Body of pancreas (tissue), 4 donors: ENCODE data around the gene SMARCA4. TPM values are rescaled to one million over a fixed set of nuclear protein-coding genes. Genes with fewer than 3 reads are reported as not detected.
"Not testable (repeated sequence)": the region's sequence is repeated elsewhere in the genome, so short reads cannot be mapped to it uniquely, and the experiment has no call there.

Experiments
- ATAC-seq: fragments of 150-250 bp; one replicate; pipeline ENCODE4 v1.9.1; 2016
- DNase-seq, 4 donors: peaks; one replicate each; pipeline ENCODE4 v3.0.0-alpha.2; 2019
- H3K27ac ChIP-seq, 4 donors: fragments of 200-600 bp; sonication (generic); 1 replicate in 3 of 4; 2 replicates in 1 of 4; pipeline versions ENCODE4 v1.5.1 to v1.6.1; 2016 to 2019; ENCODE audit warnings: mild to moderate bottlenecking in 1 of 4, mixed read lengths in 1 of 4, moderate library complexity in 1 of 4
- H3K27me3 ChIP-seq, 2 donors: fragments of 200-600 bp; sonication (generic); one replicate each; pipeline ENCODE4 v1.6.0; 2016; ENCODE audit warnings: mild to moderate bottlenecking in 1 of 2
- H3K36me3 ChIP-seq, 2 donors: fragments of 200-600 bp; sonication (generic); replicated peaks in 1 of 2; 2 replicates each; pipeline ENCODE4 v1.5.1; 2016; ENCODE audit warnings: low read depth in 2 of 2; ENCODE audit not compliant: insufficient read depth in 1 of 2
- H3K4me1 ChIP-seq: fragments of 200-600 bp; sonication (generic); one replicate; pipeline ENCODE4 v1.6.0; 2016
- H3K4me3 ChIP-seq, 2 donors: fragments of 200-600 bp; sonication (generic); 1 replicate in 1 of 2; 2 replicates in 1 of 2; pipeline ENCODE4 v1.5.1; 2016 to 2019
- H3K9me3 ChIP-seq, 3 donors: fragments of 200-600 bp; sonication (generic); 1 replicate in 2 of 3; 2 replicates in 1 of 3; pipeline ENCODE4 v1.5.1; 2016
- POLR2A ChIP-seq, 3 donors: fragments of 450-650 bp; IDR thresholded peaks; one replicate each; pipeline ENCODE4 v1.6.1; 2016; ENCODE audit warnings: antibody characterized with exemption in 3 of 3, mild to moderate bottlenecking in 2 of 3
- WGBS, 2 donors: methylation state at CpG; one replicate each; pipeline ENCODE4 v1.1.5; 2017; 5-methylcytosine and 5-hydroxymethylcytosine counted together
- intact Hi-C: fragments of 100-400 bp; cut with DNase I; formaldehyde crosslinking; loops from one replicate; pipeline ENCODE4 v1.15.1; 2023
- total RNA-seq, 2 donors: library from RNA; depleted of rRNA; stranded (reverse); fragments of >200 nt; gene quantifications; one replicate each; pipeline ENCODE4 v1.1.0, GENCODE V29; 2016
- TF ChIP-seq, protein P1 (sequence below), 7 experiments: fragments of 450-650 bp in 4 of 7; fragments of 200-600 bp in 3 of 7; sonication (generic) in 3 of 7; IDR thresholded peaks; one replicate each; pipeline ENCODE4 v1.5.1; 2016 to 2019; ENCODE audit warnings: antibody characterized with exemption in 7 of 7

SMARCA4 gene
- total RNA-seq, 2 donors from 2014 or later = 56.3 to 120 TPM

DNA sequence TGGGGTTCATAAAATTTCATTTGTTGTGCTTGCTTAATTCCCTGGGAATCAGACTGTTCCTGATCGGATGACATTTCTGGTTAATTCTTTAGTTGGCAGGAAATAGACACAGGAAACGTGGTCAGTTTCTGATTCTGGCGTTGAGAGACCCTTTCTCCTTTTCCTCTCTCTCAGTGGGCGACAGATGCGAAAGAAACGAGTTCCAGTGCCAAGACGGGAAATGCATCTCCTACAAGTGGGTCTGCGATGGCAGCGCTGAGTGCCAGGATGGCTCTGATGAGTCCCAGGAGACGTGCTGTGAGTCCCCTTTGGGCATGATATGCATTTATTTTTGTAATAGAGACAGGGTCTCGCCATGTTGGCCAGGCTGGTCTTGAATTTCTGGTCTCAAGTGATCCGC lies 139.2 kb downstream of the SMARCA4 start:
- Histone ChIP-seq H3K4me1 (peaks cover 16% of the 10 kb centered on the region), H3K27me3 (no peaks in the 10 kb centered on the region), H3K27ac (no peak overlapping the region), H3K9me3 (no peaks in the 10 kb centered on the region), H3K4me3 (no peak overlapping the region), H3K36me3 (peaks cover 6 to 21% of the 10 kb centered on the region in 2 donors)
- TF ChIP-seq, protein P1, sequence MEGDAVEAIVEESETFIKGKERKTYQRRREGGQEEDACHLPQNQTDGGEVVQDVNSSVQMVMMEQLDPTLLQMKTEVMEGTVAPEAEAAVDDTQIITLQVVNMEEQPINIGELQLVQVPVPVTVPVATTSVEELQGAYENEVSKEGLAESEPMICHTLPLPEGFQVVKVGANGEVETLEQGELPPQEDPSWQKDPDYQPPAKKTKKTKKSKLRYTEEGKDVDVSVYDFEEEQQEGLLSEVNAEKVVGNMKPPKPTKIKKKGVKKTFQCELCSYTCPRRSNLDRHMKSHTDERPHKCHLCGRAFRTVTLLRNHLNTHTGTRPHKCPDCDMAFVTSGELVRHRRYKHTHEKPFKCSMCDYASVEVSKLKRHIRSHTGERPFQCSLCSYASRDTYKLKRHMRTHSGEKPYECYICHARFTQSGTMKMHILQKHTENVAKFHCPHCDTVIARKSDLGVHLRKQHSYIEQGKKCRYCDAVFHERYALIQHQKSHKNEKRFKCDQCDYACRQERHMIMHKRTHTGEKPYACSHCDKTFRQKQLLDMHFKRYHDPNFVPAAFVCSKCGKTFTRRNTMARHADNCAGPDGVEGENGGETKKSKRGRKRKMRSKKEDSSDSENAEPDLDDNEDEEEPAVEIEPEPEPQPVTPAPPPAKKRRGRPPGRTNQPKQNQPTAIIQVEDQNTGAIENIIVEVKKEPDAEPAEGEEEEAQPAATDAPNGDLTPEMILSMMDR (IDR thresholded peaks at IDR 0.05) = no peak
- no peak for TF ChIP-seq POLR2A (IDR thresholded peaks at IDR 0.05)
- intact Hi-C loops = loop anchor here (10.0 kb wide), 1 partner anchor 165 kb away; no protein-coding TSS in a partner anchor
- ATAC-seq = no peak
- WGBS, 2 donors = 83 to 88% methylated on average over 12 of the region's 12 CpGs
- DNase-seq = no peak

DNA sequence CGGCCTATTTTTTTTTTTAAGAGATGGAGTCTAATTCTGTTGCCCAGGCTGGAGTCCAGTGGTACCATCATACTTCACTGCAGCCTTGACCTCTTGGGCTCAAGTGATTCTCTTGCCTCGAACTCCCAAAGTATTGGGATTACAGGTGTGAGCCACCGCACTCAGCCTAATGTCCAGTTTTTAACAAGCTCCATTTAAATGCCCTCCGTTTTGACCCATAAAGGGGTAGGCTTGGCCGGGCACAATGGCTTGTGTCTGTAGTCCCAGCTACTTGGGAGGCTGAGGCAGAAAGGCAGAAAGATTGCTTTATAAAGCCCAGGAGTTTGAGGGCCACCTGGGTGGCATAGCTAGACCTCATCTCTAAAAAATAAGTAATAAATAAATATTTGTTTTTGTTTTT lies 140.2 kb downstream of the SMARCA4 start:
- no peak for TF ChIP-seq POLR2A (IDR thresholded peaks at IDR 0.05)
- TF ChIP-seq, protein P1 (IDR thresholded peaks at IDR 0.05) = no peak
- 83 to 95% methylated on average over 5 of the region's 5 CpGs for WGBS, 2 donors
- H3K27ac ChIP-seq = no peak overlapping the region
- H3K4me1 ChIP-seq = peaks cover 6% of the 10 kb centered on the region
- no peak overlapping the region for H3K4me3 ChIP-seq
- ATAC-seq (no peak), DNase-seq (no peak)
- intact Hi-C loops = loop anchor here (10.0 kb wide), 1 partner anchor 166 kb away; no protein-coding TSS in a partner anchor
- no peaks in the 10 kb centered on the region for H3K27me3 ChIP-seq
- H3K9me3 ChIP-seq = no peaks in the 10 kb centered on the region
- H3K36me3 ChIP-seq = peaks cover 7 to 28% of the 10 kb centered on the region in 2 donors

DNA sequence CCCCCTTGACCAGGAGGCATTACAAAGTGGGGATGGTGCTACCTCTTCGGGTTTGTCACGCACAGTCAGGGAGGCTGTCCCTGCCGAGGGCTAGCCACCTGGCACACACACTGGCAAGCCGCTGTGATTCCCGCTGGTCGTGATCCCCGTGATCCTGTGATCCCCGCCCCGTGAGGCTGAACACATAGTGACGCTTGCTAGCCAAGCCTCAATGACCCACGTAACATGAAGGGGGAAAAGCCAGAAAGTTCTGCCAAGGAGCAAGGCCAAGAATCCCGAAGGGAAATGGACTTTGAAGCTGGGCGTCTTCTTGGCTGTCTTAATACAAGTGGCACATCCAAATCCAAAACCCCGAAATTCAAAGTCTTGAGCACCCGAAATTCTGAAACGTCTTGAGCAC lies 142.1 kb downstream of the SMARCA4 start:
- H3K36me3 ChIP-seq = peaks cover 26 to 38% of the 10 kb centered on the region in 2 donors
- intact Hi-C loops = loop anchor here (10.0 kb wide), 1 partner anchor 168 kb away; no protein-coding TSS in a partner anchor
- 78 to 87% methylated on average over 15 to 16 of the region's 16 CpGs for WGBS, 2 donors
- ATAC-seq (peak; percentile 21), DNase-seq (no peak)
- no peak overlapping the region for H3K4me3 ChIP-seq
- no peaks in the 10 kb centered on the region for H3K4me1 ChIP-seq
- no peaks in the 10 kb centered on the region for H3K27me3 ChIP-seq
- H3K9me3 ChIP-seq = no peaks in the 10 kb centered on the region
- TF ChIP-seq, protein P1 (IDR thresholded peaks at IDR 0.05) = no peak
- TF ChIP-seq POLR2A (IDR thresholded peaks at IDR 0.05) = no peak
- H3K27ac ChIP-seq = no peak overlapping the region

DNA sequence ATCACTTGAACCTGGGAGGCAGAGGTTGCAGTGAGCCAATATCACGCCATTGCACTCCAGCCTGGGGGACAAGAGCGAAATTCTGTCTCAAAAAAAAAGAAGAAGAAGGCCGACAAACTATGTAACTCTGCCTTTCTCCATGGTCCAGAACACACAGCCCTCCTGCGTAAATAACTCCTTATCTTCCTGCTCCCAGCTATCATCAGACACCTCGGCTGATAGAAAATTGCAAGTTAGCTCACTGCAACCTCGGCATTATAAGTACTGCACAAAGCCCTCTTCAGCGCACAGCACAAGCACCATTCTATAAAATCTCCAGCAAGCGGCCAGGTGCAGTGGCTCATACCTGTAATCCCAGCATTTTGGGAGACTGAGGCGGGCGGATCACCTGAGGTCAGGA lies 142.8 kb downstream of the SMARCA4 start:
- intact Hi-C loops = loop anchor here (10.0 kb wide), 1 partner anchor 169 kb away; no protein-coding TSS in a partner anchor
- H3K27ac ChIP-seq = not testable (repeated sequence)

DNA sequence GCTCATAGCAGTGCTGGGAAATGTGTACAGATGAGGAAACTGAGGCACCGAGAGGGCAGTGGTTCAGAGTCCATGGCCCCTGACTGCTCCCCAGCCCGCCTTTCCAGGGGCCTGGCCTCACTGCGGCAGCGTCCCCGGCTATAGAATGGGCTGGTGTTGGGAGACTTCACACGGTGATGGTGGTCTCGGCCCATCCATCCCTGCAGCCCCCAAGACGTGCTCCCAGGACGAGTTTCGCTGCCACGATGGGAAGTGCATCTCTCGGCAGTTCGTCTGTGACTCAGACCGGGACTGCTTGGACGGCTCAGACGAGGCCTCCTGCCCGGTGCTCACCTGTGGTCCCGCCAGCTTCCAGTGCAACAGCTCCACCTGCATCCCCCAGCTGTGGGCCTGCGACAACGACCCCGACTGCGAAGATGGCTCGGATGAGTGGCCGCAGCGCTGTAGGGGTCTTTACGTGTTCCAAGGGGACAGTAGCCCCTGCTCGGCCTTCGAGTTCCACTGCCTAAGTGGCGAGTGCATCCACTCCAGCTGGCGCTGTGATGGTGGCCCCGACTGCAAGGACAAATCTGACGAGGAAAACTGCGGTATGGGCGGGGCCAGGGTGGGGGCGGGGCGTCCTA lies 144.3 kb downstream of the SMARCA4 start:
- WGBS, 2 donors = 73 to 92% methylated on average over 6 to 35 of the region's 36 CpGs
- H3K27ac ChIP-seq = no peak overlapping the region
- peaks cover 29 to 52% of the 10 kb centered on the region in 2 donors for H3K36me3 ChIP-seq
- H3K9me3 ChIP-seq = no peaks in the 10 kb centered on the region
- no peak for DNase-seq
- no peak for TF ChIP-seq POLR2A (IDR thresholded peaks at IDR 0.05)
- TF ChIP-seq, protein P1 (IDR thresholded peaks at IDR 0.05) = no peak
- no peaks in the 10 kb centered on the region for H3K27me3 ChIP-seq
- no peaks in the 10 kb centered on the region for H3K4me1 ChIP-seq
- no peak overlapping the region for H3K4me3 ChIP-seq
- intact Hi-C loops = loop anchor here (10.0 kb wide), 1 partner anchor 170 kb away; no protein-coding TSS in a partner anchor
- ATAC-seq = no peak

More for the DNA sequence above, 142.8 kb downstream of the SMARCA4 start:
- ATAC-seq, H3K4me1 ChIP-seq, DNase-seq, H3K9me3 ChIP-seq, H3K27me3 ChIP-seq, H3K4me3 ChIP-seq: not testable (repeated sequence)
- H3K36me3 ChIP-seq = peaks cover 26 to 42% of the 10 kb centered on the region in 2 donors
- WGBS, 2 donors = 76 to 90% methylated on average over 9 to 10 of the region's 10 CpGs
